Type B pancreatic cell (in vitro differentiated cells): ENCODE results near the gene MAML2. TPM values are rescaled to one million over a fixed set of nuclear protein-coding genes. Genes with fewer than 3 reads are reported as not detected.

Experiments
- DNase-seq: peaks from one replicate; pipeline ENCODE4 v3.0.0; 2021; ENCODE audit warnings: mixed read lengths; ENCODE audit not compliant: unreplicated experiment; ENCODE audit errors: extremely low spot score
- H3K27ac Mint-ChIP-seq: 2 replicates; pipeline ENCODE4 v1.8.0; 2021; ENCODE audit warnings: mild to moderate bottlenecking, mixed read lengths
- H3K27me3 Mint-ChIP-seq: 2 replicates; pipeline ENCODE4 v1.8.0; 2021; ENCODE audit warnings: mixed read lengths
- H3K36me3 Mint-ChIP-seq: 2 replicates; pipeline ENCODE4 v1.8.0; 2021; ENCODE audit warnings: mixed read lengths
- H3K4me1 Mint-ChIP-seq: one replicate; pipeline ENCODE4 v1.8.0; 2021; ENCODE audit warnings: mixed read lengths; ENCODE audit not compliant: unreplicated experiment
- H3K4me3 Mint-ChIP-seq: 2 replicates; pipeline ENCODE4 v1.8.0; 2021; ENCODE audit warnings: mild to moderate bottlenecking, mixed read lengths
- H3K9me3 Mint-ChIP-seq: 2 replicates; pipeline ENCODE4 v1.8.0; 2021; ENCODE audit warnings: mixed read lengths
- total RNA-seq: library from RNA; stranded (reverse); gene quantifications from 2 replicates; pipeline ENCODE4 v1.2.1, GENCODE V29; 2021; ENCODE audit warnings: low replicate concordance
- TF ChIP-seq, protein P1 (sequence below): fragments of 200-600 bp; sonication (generic); conservative IDR thresholded peaks from 2 replicates; pipeline ENCODE4 v1.5.0; 2021; ENCODE audit warnings: antibody characterized with exemption, mild to moderate bottlenecking

Gene MAML2
- total RNA-seq, 1 donor from 2014 or later: 20.8 TPM

DNA sequence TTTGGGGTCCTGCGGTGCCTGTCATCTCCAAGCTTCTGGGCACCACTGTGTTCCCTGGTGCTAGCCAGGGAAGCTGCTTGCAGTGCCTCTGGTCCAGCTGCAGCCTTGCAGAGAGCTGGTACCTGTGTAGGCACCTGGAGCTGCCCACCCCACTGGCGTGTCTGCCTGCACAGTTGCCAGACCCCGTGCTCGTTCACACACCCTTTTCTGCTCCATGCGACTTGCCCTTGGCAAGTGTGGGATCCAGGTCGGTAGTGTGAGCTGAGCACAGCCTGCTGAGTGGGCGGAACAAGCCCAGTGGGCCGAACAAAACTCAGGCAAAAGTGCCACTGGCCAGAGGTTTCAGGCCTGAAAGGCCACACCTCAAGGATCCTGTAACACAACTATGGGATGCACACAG is 272.5 kb downstream of the MAML2 start:
- Mint-ChIP-seq H3K9me3 (no peaks in the 10 kb centered on the region), H3K4me3 (no peak overlapping the region), H3K4me1 (peaks cover 34% of the 10 kb centered on the region), H3K27me3 (no peaks in the 10 kb centered on the region), H3K36me3 (peaks cover 18% of the 10 kb centered on the region), H3K27ac (peak overlapping the region; percentile 13)
- no peak for DNase-seq
- TF ChIP-seq, protein P1, sequence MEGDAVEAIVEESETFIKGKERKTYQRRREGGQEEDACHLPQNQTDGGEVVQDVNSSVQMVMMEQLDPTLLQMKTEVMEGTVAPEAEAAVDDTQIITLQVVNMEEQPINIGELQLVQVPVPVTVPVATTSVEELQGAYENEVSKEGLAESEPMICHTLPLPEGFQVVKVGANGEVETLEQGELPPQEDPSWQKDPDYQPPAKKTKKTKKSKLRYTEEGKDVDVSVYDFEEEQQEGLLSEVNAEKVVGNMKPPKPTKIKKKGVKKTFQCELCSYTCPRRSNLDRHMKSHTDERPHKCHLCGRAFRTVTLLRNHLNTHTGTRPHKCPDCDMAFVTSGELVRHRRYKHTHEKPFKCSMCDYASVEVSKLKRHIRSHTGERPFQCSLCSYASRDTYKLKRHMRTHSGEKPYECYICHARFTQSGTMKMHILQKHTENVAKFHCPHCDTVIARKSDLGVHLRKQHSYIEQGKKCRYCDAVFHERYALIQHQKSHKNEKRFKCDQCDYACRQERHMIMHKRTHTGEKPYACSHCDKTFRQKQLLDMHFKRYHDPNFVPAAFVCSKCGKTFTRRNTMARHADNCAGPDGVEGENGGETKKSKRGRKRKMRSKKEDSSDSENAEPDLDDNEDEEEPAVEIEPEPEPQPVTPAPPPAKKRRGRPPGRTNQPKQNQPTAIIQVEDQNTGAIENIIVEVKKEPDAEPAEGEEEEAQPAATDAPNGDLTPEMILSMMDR: no peak

DNA sequence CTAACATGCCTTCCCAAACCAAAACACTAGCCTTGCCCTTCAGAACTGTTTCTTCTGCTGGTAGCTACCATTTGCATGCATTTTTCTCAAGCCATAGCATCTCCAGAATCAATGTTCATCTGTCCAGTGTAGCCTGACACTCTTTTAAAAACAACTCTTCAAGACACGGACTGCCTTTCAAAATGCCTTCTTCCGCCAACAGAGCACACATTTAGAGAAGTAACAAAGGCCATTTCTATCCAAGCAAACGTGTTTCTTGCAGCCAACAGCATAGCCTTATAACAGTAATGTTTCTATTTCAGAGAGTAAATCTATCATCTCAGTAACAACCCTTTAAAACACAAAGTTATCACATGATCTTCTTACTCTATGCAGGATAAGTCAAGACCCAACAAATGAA is 275.8 kb downstream of the MAML2 start:
- TF ChIP-seq, protein P1: no peak
- Mint-ChIP-seq H3K36me3 (peaks cover 10% of the 10 kb centered on the region), H3K27me3 (no peaks in the 10 kb centered on the region), H3K4me3 (no peak overlapping the region), H3K27ac (peak overlapping the region; percentile 87), H3K9me3 (no peaks in the 10 kb centered on the region), H3K4me1 (peaks cover 34% of the 10 kb centered on the region)
- no peak for DNase-seq

DNA sequence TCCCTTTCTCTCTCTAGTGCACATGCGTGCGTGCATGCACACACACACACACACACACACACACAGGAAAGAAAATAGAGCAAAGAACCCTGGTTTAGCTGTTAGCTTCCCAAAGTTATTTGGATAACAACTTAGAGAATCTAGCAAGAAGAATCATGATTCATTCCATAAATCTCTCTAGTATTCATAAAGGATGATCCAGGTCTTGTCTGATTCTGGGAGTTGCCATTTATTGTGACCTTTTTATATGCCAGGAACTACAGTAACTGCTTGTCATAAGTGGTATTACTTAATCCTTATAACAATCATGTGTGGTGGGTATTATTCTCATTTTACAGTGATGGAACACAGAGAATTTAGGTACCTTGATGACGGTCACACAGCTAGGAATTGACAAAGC is 277.6 kb downstream of the MAML2 start:
- Mint-ChIP-seq H3K36me3 (peaks cover 4% of the 10 kb centered on the region), H3K27ac (no peak overlapping the region), H3K4me3 (no peak overlapping the region), H3K4me1 (peaks cover 45% of the 10 kb centered on the region), H3K27me3 (no peaks in the 10 kb centered on the region), H3K9me3 (no peaks in the 10 kb centered on the region)
- no peak for DNase-seq
- TF ChIP-seq, protein P1: no peak

DNA sequence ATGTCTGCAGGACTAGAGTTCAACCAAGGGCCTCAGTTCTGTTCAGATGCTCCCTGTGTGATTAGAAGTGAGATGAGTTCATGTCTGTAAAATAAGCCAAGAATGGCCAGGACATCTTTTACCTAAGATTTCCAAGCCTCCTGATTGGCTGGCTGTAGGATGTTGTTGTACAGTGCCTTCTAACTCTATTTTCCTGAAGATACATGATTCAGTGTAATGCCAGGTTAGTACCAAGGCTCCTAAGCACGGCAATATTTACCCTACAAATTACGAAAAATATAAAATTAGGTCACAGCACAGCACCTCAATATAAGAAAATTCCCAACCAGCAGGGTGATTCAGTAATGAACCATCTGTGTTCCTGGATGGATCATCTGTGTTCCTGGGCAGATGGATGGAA is 279.1 kb downstream of the MAML2 start:
- TF ChIP-seq, protein P1: no peak
- H3K9me3 Mint-ChIP-seq: peaks cover 5% of the 10 kb centered on the region
- peaks cover 45% of the 10 kb centered on the region for H3K4me1 Mint-ChIP-seq
- peaks cover 12% of the 10 kb centered on the region for H3K36me3 Mint-ChIP-seq
- DNase-seq: no peak
- no peak overlapping the region for H3K4me3 Mint-ChIP-seq
- no peak overlapping the region for H3K27ac Mint-ChIP-seq
- H3K27me3 Mint-ChIP-seq: no peaks in the 10 kb centered on the region

DNA sequence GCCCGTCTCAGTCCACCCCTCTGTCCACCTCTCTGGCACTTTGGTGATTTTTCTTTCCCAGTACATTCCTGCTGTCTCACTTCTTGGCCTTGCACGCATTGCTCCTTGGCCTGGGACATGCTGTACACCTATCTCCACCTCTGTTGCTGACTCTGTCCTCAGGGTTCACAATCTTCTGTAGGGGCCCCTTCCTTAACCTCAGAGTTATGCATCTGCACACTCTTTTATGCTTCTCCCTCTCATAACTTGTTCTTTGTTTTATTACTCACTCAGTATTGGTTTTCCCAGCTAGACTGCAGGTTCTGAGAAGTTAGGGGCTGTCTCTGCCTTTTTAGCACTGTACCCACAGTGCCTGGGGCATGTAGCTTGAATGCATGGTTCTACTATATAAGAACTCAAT is 279.9 kb downstream of the MAML2 start:
- H3K4me1 Mint-ChIP-seq: peaks cover 43% of the 10 kb centered on the region
- peaks cover 5% of the 10 kb centered on the region for H3K9me3 Mint-ChIP-seq
- no peaks in the 10 kb centered on the region for H3K27me3 Mint-ChIP-seq
- no peak for DNase-seq
- peak overlapping the region; percentile 46 for H3K27ac Mint-ChIP-seq
- peaks cover 12% of the 10 kb centered on the region for H3K36me3 Mint-ChIP-seq
- TF ChIP-seq, protein P1: no peak
- no peak overlapping the region for H3K4me3 Mint-ChIP-seq

DNA sequence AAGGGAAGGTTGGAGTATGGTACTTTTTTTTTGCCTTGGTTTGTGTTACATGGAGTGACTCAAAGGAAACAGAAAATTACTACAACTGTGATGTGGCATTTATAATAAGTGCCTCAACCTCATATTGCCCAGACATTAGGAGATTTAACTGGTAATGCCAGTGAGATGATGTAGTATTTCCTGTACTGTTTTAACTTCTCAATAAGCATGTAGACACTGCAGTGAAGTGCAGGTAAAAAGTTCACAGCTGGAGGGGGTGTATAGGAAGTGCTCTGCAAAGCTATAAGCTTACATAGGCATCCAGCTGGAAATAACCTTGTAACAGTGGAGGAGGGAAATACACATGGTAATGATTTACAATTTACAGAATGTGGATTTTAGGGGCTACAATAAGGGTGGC is 280.9 kb downstream of the MAML2 start:
- peak overlapping the region; percentile 13 for H3K4me3 Mint-ChIP-seq
- no peak for DNase-seq
- H3K9me3 Mint-ChIP-seq: peaks cover 5% of the 10 kb centered on the region
- H3K27me3 Mint-ChIP-seq: no peaks in the 10 kb centered on the region
- H3K36me3 Mint-ChIP-seq: peaks cover 13% of the 10 kb centered on the region
- TF ChIP-seq, protein P1: no peak
- H3K4me1 Mint-ChIP-seq: peaks cover 34% of the 10 kb centered on the region
- peak overlapping the region; percentile 46 for H3K27ac Mint-ChIP-seq
